Endodermal cell (in vitro differentiated cells): ENCODE data around the gene PLCE1. TPM values are rescaled to one million over a fixed set of nuclear protein-coding genes. Genes with fewer than 3 reads are reported as not detected.
"Not testable (repeated sequence)": the region's sequence is repeated elsewhere in the genome, so short reads cannot be mapped to it uniquely, and the experiment has no call there.

ENCODE experiments used
- DNase-seq: peaks from one replicate; pipeline ENCODE4 v3.0.0-alpha.2; 2017
- H3K27ac ChIP-seq: 2 replicates; pipeline ENCODE4 v1.5.1; 2013; ENCODE audit warnings: mild to moderate bottlenecking, low read depth, low read length, moderate library complexity
- H3K27me3 ChIP-seq: 2 replicates; pipeline ENCODE4 v1.6.1; 2013; ENCODE audit warnings: mild to moderate bottlenecking, low read length, moderate library complexity; ENCODE audit not compliant: insufficient read depth, control insufficient read depth, poor library complexity, severe bottlenecking
- H3K36me3 ChIP-seq: 2 replicates; pipeline ENCODE4 v1.7.0; 2013; ENCODE audit warnings: mild to moderate bottlenecking, low read length, moderate library complexity; ENCODE audit not compliant: control insufficient read depth, insufficient read depth
- H3K4me1 ChIP-seq: one replicate; pipeline ENCODE4 v1.7.0; 2013; ENCODE audit warnings: low read length; ENCODE audit not compliant: control insufficient read depth, insufficient read depth
- H3K4me3 ChIP-seq: 2 replicates; pipeline ENCODE4 v1.5.1; 2013; ENCODE audit warnings: mild to moderate bottlenecking, low read length, moderate library complexity
- H3K9ac ChIP-seq: 2 replicates; pipeline ENCODE4 v1.6.1; 2013; ENCODE audit warnings: mild to moderate bottlenecking, low read length, moderate library complexity; ENCODE audit not compliant: poor library complexity, severe bottlenecking; ENCODE audit errors: extremely low read depth
- H3K9me3 ChIP-seq: 2 replicates; pipeline ENCODE4 v1.6.1; 2013; ENCODE audit warnings: mild to moderate bottlenecking, low read length, moderate library complexity; ENCODE audit not compliant: control insufficient read depth
- H3K27ac Mint-ChIP-seq: 2 replicates; pipeline ENCODE4 v1.8.0; 2020; ENCODE audit warnings: mixed read lengths
- H3K27me3 Mint-ChIP-seq: 2 replicates; pipeline ENCODE4 v1.8.0; 2021; ENCODE audit warnings: mild to moderate bottlenecking, mixed read lengths; ENCODE audit not compliant: insufficient read depth
- H3K36me3 Mint-ChIP-seq: 2 replicates; pipeline ENCODE4 v1.8.0; 2020; ENCODE audit warnings: low read depth, mixed read lengths
- H3K4me1 Mint-ChIP-seq: 2 replicates; pipeline ENCODE4 v1.8.0; 2020; ENCODE audit warnings: mixed read lengths
- H3K4me3 Mint-ChIP-seq: 2 replicates; pipeline ENCODE4 v1.8.0; 2020; ENCODE audit warnings: mild to moderate bottlenecking, moderate library complexity, mixed read lengths
- H3K9me3 Mint-ChIP-seq: 2 replicates; pipeline ENCODE4 v1.8.0; 2020; ENCODE audit warnings: mild to moderate bottlenecking, mixed read lengths
- CTCF ChIP-seq: fragments of 200-600 bp; sonication (generic); conservative IDR thresholded peaks from 2 replicates; pipeline ENCODE4 v1.5.0; 2021; ENCODE audit warnings: antibody characterized with exemption, mild to moderate bottlenecking
- WGBS, 2 experiments: methylation state at CpG; one replicate each; pipeline versions ENCODE4 v1.1.5 to v1.1.7; 2013; ENCODE audit warnings: missing lambda C conversion rate in 2 of 2, mixed read lengths in 1 of 2; ENCODE audit not compliant: insufficient coverage in 1 of 2, insufficient read length in 1 of 2; 5-methylcytosine and 5-hydroxymethylcytosine counted together
- total RNA-seq, 2 donors: library from RNA; stranded (reverse); fragmentation: NEBNext Ultra II Directional in 1 of 2; extraction: Animal tissue kit (Norgen Biotek cat#: 25700) in 1 of 2; gene quantifications; 2 replicates in 1 of 2; 3 replicates in 1 of 2; pipeline ENCODE4 v1.2.1, GENCODE V29; 2021

Gene PLCE1
- total RNA-seq, 2 donors from 2014 or later, result 13.1 to 14.3 TPM

- no peak overlapping the region for H3K4me3 ChIP-seq
- no peaks in the 10 kb centered on the region for H3K27me3 ChIP-seq
- no peaks in the 10 kb centered on the region for H3K36me3 ChIP-seq
- H3K27ac ChIP-seq, result no peak overlapping the region
- Mint-ChIP-seq H3K27ac (no peak overlapping the region), H3K4me1 (peaks cover 1% of the 10 kb centered on the region), H3K4me3 (no peak overlapping the region), H3K9me3 (peaks cover 21% of the 10 kb centered on the region), H3K27me3 (no peaks in the 10 kb centered on the region), H3K36me3 (peaks cover 4% of the 10 kb centered on the region)
- no peak for TF ChIP-seq CTCF
- DNase-seq, result no peak
- H3K4me1 ChIP-seq, result no peaks in the 10 kb centered on the region
- 91 to 100% methylated on average over 4 of the region's 4 CpGs for WGBS, 2 experiments
- H3K9ac ChIP-seq, result no peak overlapping the region
- peaks cover 22% of the 10 kb centered on the region for H3K9me3 ChIP-seq
These were observed 25.2 kb upstream of the PLCE1 start for GRCh38 chr10:93968540-93968945.

GRCh38 chr10:93970433-93971010 is 23.2 kb upstream of the PLCE1 start:
- peaks cover 31% of the 10 kb centered on the region for H3K9me3 Mint-ChIP-seq
- H3K4me1 Mint-ChIP-seq, H3K27ac Mint-ChIP-seq, H3K4me3 ChIP-seq, H3K27ac ChIP-seq, H3K4me3 Mint-ChIP-seq, H3K36me3 Mint-ChIP-seq, DNase-seq, H3K27me3 ChIP-seq, H3K4me1 ChIP-seq, H3K36me3 ChIP-seq, H3K27me3 Mint-ChIP-seq, H3K9ac ChIP-seq: not testable (repeated sequence)
- 95 to 99% methylated on average over 13 to 31 of the region's 44 CpGs for WGBS, 2 experiments
- H3K9me3 ChIP-seq, result peaks cover 35% of the 10 kb centered on the region

GRCh38 chr10:93973748-93974445 is 19.8 kb upstream of the PLCE1 start:
- H3K9me3 ChIP-seq, result peaks cover 38% of the 10 kb centered on the region
- H3K36me3 ChIP-seq, result no peaks in the 10 kb centered on the region
- peak; percentile 71 for DNase-seq
- Mint-ChIP-seq H3K27me3 (no peaks in the 10 kb centered on the region), H3K4me1 (peaks cover 13% of the 10 kb centered on the region), H3K9me3 (peaks cover 27% of the 10 kb centered on the region), H3K4me3 (no peak overlapping the region), H3K27ac (peak overlapping the region; percentile 53), H3K36me3 (peaks cover 1% of the 10 kb centered on the region)
- H3K27me3 ChIP-seq, result no peaks in the 10 kb centered on the region
- TF ChIP-seq CTCF, result no peak
- peak overlapping the region; percentile 17 for H3K9ac ChIP-seq
- no peak overlapping the region for H3K27ac ChIP-seq
- peaks cover 5% of the 10 kb centered on the region for H3K4me1 ChIP-seq
- peak overlapping the region; percentile 37 for H3K4me3 ChIP-seq
- 86 to 93% methylated on average over 2 of the region's 2 CpGs for WGBS, 2 experiments
